Mesenteric fat pad (tissue), 1 donor: ENCODE results near the gene CFAP57. TPM values are rescaled to one million over a fixed set of nuclear protein-coding genes. Genes with fewer than 3 reads are reported as not detected.

Source experiments
- DNase-seq: peaks from one replicate; pipeline ENCODE4 v3.0.0-alpha.2; 2020; ENCODE audit warnings: low spot score
- total RNA-seq: library from RNA; stranded (reverse); fragmentation: NEBNext Ultra II Directional; extraction: Animal tissue kit (Norgen Biotek cat#: 25700); gene quantifications from one replicate; pipeline ENCODE4 v1.2.1, GENCODE V29; 2021
- donor health status: DM: yes; HTN: yes; CAD: no.

The CFAP57 gene
- total RNA-seq, 1 donor from 2014 or later = 0.19 TPM

DNA sequence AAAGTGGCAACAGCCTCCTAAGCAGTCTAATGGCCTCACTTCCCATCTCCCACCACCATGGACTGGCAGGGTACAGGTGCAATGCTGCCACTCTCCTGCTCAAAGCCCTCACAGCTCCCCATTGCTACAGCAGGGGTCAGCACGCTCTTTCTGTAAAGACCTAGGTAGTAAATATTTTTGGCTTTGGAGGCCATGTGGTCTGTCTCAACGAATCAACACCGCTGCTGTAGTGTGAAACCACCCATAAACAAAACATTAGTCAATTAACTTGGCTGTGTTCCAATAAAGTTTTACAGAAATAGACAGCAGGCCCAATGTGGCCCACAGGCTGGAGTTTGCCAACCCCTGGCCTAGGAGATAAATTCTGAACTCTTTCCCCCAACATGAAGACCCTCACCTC, 53.0 kb downstream of the CFAP57 start:
- no peak for DNase-seq

- DNase-seq = no peak
Observed at GRCh38 chr1:43227143-43227764, 55.1 kb downstream of the CFAP57 start.

DNA sequence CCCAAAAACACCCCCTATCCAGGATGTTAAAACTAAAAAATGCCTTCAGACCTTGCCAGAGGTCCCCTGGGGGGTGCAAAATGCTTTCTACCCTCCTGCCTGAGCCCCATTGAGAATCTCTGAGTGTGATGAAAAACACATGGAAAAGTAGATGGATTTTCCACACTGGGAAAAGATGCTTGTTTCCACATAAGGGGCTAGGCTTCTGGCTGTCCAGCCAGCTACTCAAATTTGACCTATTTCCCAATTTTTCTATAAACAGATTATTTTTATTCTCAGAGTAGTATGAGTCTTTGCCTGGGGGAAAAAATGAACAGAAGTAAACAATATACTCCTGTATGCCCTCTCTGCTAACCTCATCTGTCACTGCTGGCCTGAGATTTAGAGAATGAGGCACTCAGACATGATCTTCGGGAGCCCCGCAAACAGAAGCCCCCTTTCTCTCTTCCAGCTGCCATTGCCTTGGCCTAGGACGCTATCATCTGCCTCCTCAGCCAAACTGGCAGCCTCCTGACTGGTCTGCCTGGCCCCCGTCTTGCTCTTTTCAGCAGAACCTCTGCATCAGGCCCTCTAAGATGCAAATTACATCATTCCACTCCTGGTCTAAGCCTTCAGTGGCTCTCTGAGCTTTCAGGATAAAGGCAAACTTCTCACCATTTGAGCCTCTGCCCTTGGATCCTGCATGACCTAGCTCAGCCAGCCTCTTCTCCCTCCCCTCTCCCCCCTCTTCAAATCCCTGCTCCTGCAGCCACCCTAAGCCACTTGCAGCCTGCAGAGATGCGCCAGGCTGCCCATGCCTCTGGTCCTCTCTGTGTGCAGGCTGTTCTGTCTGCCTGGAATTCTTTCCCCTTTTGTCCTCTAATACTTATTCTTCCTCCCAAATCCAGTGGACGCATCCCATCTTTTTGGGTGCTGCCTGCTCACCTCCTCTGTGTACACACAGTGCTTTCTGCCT, 58.0 kb downstream of the CFAP57 start:
- no peak for DNase-seq

DNA sequence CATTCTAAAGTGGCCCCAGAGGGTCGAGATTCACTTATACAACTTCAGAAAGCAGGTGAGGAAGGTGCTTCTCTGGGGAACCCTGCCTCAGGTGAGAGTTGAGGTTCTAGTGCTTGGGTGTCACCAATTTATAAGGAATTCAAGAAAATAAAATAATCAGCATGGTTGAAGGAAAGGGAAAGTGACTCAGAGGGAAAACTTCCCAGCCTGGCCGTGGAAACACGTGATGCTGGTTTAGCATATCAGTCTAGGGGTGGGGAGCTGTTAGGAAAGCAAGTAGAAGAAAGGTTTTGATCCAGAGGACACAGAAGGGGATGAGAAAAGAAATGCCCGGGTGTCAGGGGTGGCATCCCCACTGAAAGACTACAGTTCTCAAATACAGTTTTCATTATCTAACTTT, 59.9 kb downstream of the CFAP57 start:
- DNase-seq = peak; percentile 45

DNA sequence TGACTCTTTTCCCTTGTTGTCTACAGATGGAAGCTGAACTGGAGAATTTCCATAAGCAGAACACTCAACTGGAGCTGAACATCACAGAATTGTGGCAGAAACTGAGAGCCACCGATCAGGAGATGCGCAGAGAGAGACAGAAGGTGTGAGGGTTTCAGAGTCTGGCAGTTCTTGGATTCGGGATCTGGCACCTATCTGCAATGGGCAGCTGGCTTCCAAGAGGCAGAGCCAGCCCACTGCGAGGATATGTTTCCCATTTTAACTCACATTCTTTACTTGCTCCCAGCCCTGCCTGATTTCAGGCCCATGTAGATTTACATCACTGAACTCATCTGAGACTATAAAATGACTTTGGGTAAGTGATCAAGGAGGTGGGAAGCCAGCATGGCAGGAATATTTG, 60.4 kb downstream of the CFAP57 start:
- no peak for DNase-seq

DNA sequence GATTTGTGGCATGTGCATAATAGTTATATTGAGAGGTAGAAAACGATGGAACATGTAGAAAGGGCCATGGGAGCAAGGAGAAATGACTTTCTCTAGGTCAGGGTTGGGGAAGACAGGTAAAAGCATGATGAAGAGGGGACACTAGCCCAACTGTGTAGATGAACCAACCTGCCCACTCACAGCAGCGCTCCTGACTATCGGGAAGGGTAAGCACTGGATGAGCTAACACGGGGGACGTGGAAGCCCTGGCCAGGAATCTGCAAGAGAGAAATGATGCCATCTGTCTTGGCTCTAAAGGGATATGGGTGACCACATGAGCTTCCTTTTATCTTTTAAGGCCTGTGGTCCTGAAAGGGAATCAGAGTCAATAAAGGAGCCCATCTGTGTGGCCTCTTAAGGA, 61.5 kb downstream of the CFAP57 start:
- peak; percentile 49 for DNase-seq

DNA sequence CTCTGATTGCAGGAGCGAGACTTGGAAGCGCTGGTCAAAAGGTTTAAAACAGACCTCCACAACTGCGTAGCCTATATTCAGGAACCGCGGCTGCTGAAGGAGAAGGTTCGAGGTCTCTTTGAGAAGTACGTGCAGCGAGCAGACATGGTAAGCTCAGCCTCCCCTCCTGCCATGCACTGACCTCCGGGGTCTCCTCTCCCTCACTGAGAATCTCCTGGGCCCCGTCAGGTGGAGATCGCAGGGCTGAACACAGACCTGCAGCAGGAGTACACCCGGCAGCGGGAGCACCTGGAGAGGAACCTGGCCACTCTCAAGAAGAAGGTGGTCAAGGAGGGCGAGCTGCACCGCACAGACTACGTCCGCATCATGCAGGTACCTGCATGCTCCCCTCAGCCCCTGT, 62.1 kb downstream of the CFAP57 start:
- no peak for DNase-seq

GRCh38 chr1:43235040-43235439, 62.9 kb downstream of the CFAP57 start:
- DNase-seq = no peak

- peak; percentile 68 for DNase-seq
Observed at GRCh38 chr1:43235451-43236121, 63.5 kb downstream of the CFAP57 start.

GRCh38 chr1:43237121-43237520, 65.0 kb downstream of the CFAP57 start:
- no peak for DNase-seq

DNA sequence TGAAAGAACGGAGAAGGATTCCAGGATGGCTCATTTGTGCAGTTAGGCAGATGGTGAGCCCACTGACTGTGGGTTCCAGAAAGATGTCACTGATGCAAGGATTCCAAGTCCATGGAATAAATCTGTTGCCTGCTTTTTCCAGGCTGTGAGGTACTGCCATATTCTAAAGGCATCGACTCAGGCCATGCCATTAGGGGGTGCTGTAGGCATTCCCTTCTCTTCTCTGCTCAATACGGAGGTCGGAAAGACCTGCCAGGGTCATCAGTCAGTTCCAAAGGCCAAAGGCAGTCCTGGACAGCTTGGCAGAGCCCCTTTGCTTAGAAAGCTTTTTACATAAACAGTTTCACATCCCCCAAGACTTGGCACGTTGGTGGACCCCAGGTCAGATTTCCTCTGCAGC, 66.0 kb downstream of the CFAP57 start:
- DNase-seq = peak; percentile 57

GRCh38 chr1:43238991-43239469, 66.9 kb downstream of the CFAP57 start:
- peak; percentile 67 for DNase-seq

GRCh38 chr1:43239484-43239883, 67.4 kb downstream of the CFAP57 start:
- DNase-seq = peak; percentile 33

DNA sequence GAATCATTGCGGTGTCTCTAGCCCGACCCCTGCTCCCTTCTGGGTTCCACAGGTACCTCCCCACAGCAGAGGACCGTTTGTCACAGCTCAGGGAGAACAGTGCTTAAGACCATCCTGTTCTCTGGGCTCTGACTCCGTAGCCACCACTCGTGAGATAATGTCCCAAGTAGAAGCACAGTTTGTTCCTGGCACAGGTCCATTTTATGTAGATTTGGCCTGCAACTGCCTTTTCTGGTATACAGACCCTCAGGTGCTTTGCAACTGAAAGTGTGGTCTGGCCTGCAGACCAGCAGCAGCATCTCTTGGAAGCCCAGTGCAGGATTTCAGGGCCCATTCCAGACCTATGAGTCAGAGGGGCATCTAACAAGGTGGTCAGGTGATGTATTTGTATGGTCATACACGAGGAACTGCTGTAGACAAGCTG, 69.3 kb downstream of the CFAP57 start:
- peak; percentile 41 for DNase-seq

GRCh38 chr1:43243299-43243698, 71.2 kb downstream of the CFAP57 start:
- DNase-seq = peak; percentile 28

GRCh38 chr1:43246466-43247213, 74.5 kb downstream of the CFAP57 start:
- DNase-seq = no peak

- peak; percentile 16 for DNase-seq
Observed at GRCh38 chr1:43247256-43247921, 75.3 kb downstream of the CFAP57 start.

- no peak for DNase-seq
Observed at GRCh38 chr1:43250351-43250761, 78.2 kb downstream of the CFAP57 start.

GRCh38 chr1:43251024-43251423, 78.9 kb downstream of the CFAP57 start:
- peak; percentile 14 for DNase-seq

GRCh38 chr1:43252225-43252624, 80.1 kb downstream of the CFAP57 start:
- DNase-seq = no peak
